ENCODE results near the gene ANTKMT.

DNA sequence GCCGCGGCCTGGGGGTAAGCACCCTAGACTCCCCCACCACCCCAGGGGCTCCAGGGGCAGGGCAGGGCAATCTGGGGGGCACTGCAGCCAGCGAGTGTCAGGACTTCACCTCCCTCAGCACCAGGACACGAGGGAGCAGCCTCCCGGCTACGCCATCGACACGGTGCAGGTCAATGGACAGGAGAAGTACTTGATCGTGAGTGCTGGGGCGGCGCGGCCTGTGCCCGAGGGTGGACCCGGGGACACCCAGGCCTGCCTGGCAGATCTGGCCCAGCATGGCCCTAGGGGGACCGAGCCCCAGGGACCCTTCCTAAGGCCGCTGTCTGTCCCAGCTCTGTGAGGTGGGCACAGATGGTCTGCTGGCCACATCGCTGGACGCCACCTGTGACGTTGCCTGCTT lies 48.6 kb upstream of the ANTKMT start:
- TF ChIP-seq, protein P1, sequence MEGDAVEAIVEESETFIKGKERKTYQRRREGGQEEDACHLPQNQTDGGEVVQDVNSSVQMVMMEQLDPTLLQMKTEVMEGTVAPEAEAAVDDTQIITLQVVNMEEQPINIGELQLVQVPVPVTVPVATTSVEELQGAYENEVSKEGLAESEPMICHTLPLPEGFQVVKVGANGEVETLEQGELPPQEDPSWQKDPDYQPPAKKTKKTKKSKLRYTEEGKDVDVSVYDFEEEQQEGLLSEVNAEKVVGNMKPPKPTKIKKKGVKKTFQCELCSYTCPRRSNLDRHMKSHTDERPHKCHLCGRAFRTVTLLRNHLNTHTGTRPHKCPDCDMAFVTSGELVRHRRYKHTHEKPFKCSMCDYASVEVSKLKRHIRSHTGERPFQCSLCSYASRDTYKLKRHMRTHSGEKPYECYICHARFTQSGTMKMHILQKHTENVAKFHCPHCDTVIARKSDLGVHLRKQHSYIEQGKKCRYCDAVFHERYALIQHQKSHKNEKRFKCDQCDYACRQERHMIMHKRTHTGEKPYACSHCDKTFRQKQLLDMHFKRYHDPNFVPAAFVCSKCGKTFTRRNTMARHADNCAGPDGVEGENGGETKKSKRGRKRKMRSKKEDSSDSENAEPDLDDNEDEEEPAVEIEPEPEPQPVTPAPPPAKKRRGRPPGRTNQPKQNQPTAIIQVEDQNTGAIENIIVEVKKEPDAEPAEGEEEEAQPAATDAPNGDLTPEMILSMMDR (IDR thresholded peaks at IDR 0.05 in 8 of 11, conservative IDR thresholded peaks at IDR 0.05 in 3 of 11), result no peak
- no peak for TF ChIP-seq POLR2AphosphoS5 (IDR thresholded peaks at IDR 0.05)
